Neutrophil (primary cell): Measurements from ENCODE around the gene MZT2A.
"Not testable (repeated sequence)": the region's sequence is repeated elsewhere in the genome, so short reads cannot be mapped to it uniquely, and the experiment has no call there.

ENCODE experiments used
- H3K27ac ChIP-seq: fragments of 200-600 bp; sonication (generic); 2 replicates; pipeline ENCODE4 v1.5.1; 2016; ENCODE audit warnings: mild to moderate bottlenecking, moderate library complexity
- H3K27me3 ChIP-seq: fragments of 200-600 bp; sonication (generic); 2 replicates; pipeline ENCODE4 v1.6.0; 2016; ENCODE audit warnings: mild to moderate bottlenecking
- H3K36me3 ChIP-seq: fragments of 200-600 bp; sonication (generic); 2 replicates; pipeline ENCODE4 v1.5.1; 2017
- H3K4me1 ChIP-seq, 2 experiments: fragments of 200-600 bp in 1 of 2; sonication (generic) in 1 of 2; 1 replicate in 1 of 2; 2 replicates in 1 of 2; pipeline versions ENCODE4 v1.5.1 to v1.6.1; 2013 to 2016; ENCODE audit warnings: low read depth in 1 of 2, low read length in 1 of 2, mild to moderate bottlenecking in 1 of 2, moderate library complexity in 1 of 2; ENCODE audit not compliant: control insufficient read depth in 1 of 2, insufficient read depth in 1 of 2
- H3K4me3 ChIP-seq, 2 experiments: fragments of 200-600 bp in 1 of 2; sonication (generic) in 1 of 2; 1 replicate in 1 of 2; 2 replicates in 1 of 2; pipeline ENCODE4 v1.5.1; 2013 to 2016; ENCODE audit warnings: low read depth in 1 of 2, low read length in 1 of 2, mild to moderate bottlenecking in 1 of 2, moderate library complexity in 1 of 2
- H3K9me3 ChIP-seq: fragments of 200-600 bp; sonication (generic); 2 replicates; pipeline ENCODE4 v1.5.1; 2016
- TF ChIP-seq, protein P1 (sequence below): fragments of 200-600 bp; sonication (generic); IDR thresholded peaks from 2 replicates; pipeline ENCODE4 v1.5.1; 2016; ENCODE audit warnings: antibody characterized with exemption

MZT2A gene

DNA sequence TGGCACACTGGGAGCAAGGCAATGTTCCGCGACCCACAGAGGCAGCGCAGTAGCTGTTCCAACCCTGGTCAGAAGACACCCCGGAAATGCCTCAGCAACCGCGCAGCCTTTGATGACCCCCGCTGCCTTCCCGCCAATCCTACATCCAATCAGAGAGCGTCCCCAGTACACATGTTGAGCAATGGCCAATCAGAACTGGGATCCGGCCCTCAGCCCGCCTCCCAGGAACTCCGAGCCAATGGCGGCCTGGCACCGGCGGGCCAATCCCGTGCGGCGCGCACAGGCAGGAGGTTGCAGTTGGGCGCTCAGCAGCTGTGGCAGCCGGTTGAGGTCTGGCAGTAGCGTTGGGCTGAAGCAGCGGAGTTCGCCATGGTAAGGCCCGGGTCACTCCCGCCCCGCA lies 16.4 kb downstream of the MZT2A start, which contains the start of gene TUBA3D:
TSS of gene TUBA3D (plus strand) at position 289 of the 400 bp plus-strand sequence. CDS start at position 370, 81 bp downstream.
- Histone ChIP-seq H3K4me3 (no peak within 1 kb of the TSS), H3K9me3 (no peaks in the 10 kb centered on the region), H3K27ac (no peak within 1 kb of the TSS), H3K27me3 (no peaks in the 10 kb centered on the region), H3K4me1 (no peaks in the 10 kb centered on the region), H3K36me3 (peaks cover 6% of the 10 kb centered on the region)
- TF ChIP-seq, protein P1, sequence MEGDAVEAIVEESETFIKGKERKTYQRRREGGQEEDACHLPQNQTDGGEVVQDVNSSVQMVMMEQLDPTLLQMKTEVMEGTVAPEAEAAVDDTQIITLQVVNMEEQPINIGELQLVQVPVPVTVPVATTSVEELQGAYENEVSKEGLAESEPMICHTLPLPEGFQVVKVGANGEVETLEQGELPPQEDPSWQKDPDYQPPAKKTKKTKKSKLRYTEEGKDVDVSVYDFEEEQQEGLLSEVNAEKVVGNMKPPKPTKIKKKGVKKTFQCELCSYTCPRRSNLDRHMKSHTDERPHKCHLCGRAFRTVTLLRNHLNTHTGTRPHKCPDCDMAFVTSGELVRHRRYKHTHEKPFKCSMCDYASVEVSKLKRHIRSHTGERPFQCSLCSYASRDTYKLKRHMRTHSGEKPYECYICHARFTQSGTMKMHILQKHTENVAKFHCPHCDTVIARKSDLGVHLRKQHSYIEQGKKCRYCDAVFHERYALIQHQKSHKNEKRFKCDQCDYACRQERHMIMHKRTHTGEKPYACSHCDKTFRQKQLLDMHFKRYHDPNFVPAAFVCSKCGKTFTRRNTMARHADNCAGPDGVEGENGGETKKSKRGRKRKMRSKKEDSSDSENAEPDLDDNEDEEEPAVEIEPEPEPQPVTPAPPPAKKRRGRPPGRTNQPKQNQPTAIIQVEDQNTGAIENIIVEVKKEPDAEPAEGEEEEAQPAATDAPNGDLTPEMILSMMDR: no peak

DNA sequence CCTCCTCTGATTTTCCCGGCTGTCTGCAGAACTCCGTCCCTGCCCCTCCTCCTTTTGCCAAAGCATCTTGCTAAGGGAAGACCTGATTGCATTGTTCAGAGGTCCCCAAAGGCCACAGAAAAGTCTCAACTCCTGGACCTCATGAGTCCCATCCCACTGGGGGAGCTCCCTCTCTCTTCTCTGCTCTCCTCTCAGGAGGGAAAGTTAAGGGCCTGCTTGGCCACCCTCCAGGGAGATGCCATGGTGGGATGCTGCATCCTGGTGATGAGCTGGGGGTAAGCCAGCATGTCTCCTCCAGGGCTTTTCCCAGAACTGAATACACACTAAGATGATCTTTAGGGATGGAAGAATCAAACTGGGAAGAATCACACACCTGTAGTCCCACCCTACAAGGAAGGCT lies 18.9 kb downstream of the MZT2A start:
- not testable (repeated sequence) for H3K27me3 ChIP-seq, H3K4me1 ChIP-seq, H3K9me3 ChIP-seq, H3K4me3 ChIP-seq, H3K36me3 ChIP-seq, H3K27ac ChIP-seq

DNA sequence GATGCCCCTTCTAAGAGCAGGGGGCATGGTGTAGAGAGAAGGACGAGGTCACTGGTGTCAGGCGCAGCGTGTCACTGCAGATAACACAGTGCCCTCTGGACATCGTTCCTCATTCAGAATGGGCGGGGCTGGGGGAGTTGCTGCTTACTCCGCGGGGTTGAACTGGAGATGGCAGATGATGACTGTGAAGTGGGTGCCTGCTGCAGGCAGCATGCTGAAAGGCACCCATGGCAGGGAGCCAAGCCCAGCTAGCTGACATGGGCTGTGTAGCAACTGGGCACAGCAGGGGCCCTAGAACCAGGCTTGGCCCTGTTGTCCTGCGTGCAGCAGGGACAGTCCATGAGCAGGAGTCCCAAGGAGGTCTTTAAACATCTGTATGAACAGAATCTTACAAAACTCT lies 20.6 kb downstream of the MZT2A start:
- H3K36me3 ChIP-seq: peaks cover 11% of the 10 kb centered on the region
- H3K27me3 ChIP-seq, H3K4me3 ChIP-seq, H3K4me1 ChIP-seq, H3K9me3 ChIP-seq, H3K27ac ChIP-seq: not testable (repeated sequence)

DNA sequence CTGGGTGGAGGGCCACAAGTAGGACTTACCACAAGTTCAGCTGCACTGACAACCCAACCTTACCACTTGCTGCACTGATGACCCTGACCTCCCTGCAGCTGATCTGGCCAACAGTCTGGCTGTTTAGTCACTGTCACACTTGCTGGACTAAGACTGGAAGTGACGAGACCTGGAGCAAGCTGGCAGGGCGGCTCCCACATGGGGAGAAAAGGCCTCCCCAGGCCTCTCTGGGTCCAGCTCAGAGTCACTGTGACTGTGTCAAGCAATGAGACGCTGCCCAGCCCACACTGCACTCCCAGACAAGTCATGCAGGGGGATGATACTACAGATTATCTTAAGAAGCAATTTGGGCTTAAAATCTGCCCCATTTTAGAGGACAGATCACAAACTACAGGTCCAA lies 21.3 kb downstream of the MZT2A start:
- not testable (repeated sequence) for H3K27me3 ChIP-seq, H3K9me3 ChIP-seq, H3K27ac ChIP-seq, H3K4me1 ChIP-seq, H3K4me3 ChIP-seq
- H3K36me3 ChIP-seq: peaks cover 11% of the 10 kb centered on the region

DNA sequence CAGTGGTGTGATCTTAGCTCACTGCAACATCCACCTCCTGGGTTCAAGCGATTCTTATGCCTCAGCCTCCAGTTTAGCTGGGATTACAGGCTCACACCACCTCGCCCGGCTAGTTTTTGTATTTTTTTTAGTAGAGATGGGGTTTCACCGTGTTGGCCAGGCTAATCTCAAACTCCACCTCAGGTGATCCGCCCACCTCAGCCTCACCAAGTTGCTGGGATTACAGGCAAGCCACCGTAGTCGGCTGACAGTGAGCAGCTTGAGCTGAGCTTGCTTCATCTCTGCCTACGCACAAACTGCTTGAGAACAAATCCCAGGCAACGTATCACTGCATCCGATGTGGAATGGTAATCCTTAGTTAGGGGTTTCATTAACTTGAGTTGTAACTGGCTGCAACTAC lies 24.5 kb downstream of the MZT2A start:
- H3K27ac ChIP-seq, H3K9me3 ChIP-seq, H3K4me1 ChIP-seq, H3K4me3 ChIP-seq, H3K27me3 ChIP-seq: not testable (repeated sequence)
- peaks cover 13% of the 10 kb centered on the region for H3K36me3 ChIP-seq

DNA sequence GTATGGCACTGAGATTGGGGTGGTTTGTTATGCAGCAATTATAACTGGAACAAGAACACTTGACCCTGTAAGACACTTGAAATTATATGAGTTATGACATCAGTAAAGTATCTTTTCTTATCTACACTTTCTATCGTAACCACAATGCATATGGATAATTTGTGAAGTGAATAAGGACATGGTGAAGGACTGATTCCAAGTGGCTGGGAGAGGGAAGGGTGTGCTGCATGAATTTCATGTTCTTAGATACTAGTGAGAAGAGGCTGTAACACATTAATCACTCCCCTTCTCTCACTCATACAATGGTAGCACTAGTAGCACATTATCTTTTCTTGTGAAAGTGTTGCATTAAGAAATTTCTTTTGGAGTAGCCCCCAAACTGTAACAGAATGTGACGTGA lies 37.3 kb downstream of the MZT2A start:
- peaks cover 21% of the 10 kb centered on the region for H3K27me3 ChIP-seq
- H3K9me3 ChIP-seq, H3K4me3 ChIP-seq: not testable (repeated sequence)

DNA sequence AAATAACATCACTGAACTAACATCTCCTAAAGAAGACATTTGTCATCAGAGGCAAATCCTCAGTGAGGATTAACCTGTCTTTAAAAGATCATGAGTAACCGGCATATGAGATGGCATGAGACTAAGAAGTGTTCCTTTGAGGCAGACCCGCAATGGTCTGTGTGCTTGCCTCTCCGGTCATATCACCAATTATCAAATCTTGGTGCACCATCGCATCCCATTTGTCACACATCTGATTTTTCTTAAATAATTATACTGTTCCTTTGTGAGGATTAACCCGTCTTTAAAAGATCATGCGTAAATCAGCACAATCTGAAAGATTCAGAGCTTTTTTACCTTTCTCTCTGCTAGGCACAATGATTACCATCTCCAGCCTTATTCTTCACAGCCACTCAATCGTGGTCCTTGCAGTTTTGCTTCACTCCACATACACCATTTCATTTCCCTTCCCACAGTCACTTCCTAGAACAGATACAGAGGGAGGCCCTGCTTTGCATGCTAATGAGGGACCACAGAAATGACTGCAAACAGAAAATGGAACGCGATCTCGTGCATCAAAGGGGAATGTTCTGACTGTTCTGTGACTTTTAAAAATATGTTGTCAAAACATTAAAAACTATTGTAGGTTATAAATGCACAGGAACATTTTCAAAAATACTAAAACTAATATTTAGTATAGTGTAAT lies 40.8 kb downstream of the MZT2A start:
- H3K27ac ChIP-seq, H3K9me3 ChIP-seq, H3K36me3 ChIP-seq: not testable (repeated sequence)

More for the DNA sequence above, 37.3 kb downstream of the MZT2A start:
- not testable (repeated sequence) for H3K27ac ChIP-seq, H3K4me1 ChIP-seq, H3K36me3 ChIP-seq

DNA sequence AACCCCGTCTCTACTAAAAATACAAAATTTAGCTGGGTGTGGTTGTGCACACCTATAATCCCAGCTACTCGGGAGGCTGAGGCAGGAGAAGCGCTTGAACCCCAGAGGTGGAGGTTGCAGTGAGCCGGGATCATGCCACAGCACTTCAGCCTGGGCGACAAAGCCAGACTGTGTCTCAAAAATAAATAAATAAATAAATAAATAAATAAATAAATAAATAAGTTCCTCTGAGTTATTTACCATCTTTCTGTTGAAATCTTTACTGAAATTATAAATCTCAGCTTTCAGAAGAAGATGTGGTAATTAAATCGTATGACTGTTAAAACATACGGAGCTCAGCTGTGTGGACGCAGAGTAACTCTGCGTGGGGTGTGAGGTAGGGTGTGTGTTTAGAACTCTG lies 44.2 kb downstream of the MZT2A start:
- not testable (repeated sequence) for H3K9me3 ChIP-seq, H3K27ac ChIP-seq, H3K36me3 ChIP-seq, H3K4me3 ChIP-seq, H3K27me3 ChIP-seq, H3K4me1 ChIP-seq

More for the DNA sequence above, 40.8 kb downstream of the MZT2A start:
- not testable (repeated sequence) for H3K27me3 ChIP-seq, H3K4me3 ChIP-seq, H3K4me1 ChIP-seq

DNA sequence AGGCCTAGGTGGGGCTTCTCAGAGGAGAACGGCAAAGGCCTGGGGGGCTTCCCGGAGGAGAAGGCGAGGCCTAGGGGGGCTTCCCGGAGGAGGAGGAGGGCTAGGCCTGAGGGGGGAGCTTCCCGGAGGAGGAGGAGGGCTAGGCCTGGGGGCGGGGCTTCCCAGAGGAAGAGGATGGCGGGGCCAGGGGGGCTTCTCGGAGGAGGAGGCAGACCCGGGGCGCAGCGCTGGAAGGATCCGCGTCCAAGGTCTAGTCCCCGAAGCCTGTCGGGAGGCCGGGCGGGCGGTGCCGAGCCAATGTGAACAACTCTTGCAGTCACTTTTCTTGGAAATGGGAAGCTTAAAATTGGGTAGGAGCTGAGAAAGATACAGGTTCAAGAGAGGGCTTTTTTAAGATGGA lies 46.3 kb downstream of the MZT2A start:
- TF ChIP-seq, protein P1: no peak
- Histone ChIP-seq H3K27ac (no peak overlapping the region), H3K36me3 (no peaks in the 10 kb centered on the region), H3K27me3 (no peaks in the 10 kb centered on the region), H3K4me1 (no peaks in the 10 kb centered on the region), H3K9me3 (no peaks in the 10 kb centered on the region), H3K4me3 (no peak overlapping the region)

DNA sequence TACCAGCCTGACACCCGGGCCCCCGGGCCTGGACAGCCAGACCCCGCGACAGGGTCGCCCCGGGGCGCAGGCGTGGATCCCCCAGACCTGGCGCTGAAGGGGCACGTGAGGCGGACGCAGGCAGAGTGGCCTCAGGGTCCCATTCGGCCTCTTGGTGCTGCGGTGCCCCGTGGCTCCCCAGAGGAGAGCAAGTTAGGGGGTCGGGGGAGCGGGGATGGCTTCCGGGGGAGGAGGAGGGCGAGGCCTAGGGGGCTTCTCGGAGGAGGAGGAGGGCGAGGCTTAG lies 46.7 kb downstream of the MZT2A start:
- H3K27me3 ChIP-seq, H3K27ac ChIP-seq, H3K9me3 ChIP-seq, H3K4me3 ChIP-seq, H3K4me1 ChIP-seq, H3K36me3 ChIP-seq: not testable (repeated sequence)

DNA sequence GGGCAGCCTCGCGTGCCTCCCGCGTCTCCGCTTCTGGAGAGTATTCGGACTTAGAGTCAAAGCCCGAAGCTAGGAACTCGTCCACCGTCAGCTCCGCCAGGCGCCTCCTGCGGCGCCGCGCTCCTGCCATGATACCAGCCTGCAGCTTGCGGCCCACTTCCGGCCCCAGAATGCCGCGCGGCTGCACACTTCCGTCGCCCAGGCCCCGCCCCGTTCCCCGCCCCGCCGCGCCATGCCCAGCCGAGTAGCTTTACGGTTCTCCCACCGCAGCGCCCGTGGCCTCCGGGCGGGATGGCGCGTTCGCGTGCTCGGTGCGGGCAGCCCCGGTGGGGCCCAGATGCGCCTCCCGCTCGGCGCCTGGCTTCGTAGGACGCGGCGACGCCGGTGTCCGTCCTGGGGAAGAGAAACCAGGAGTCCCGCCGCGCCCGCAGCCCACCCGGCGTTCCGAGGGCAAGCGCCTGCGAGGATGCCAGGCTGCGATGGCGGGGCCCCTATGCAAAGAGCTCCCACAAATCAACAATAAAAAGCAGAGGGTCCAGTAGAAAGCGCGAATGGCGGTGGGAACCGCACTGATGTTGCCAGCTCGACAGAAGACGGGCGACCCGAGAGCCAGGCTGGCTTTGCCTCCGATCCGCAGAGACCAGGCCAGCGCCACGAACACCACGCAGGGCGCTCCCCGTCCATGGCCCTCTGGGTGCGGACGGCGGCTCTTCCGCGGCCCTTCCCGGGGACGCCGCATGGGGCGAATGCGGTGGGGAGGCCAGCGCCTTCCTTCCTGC lies 47.3 kb downstream of the MZT2A start:
- H3K4me3 ChIP-seq, H3K27ac ChIP-seq, H3K36me3 ChIP-seq, H3K9me3 ChIP-seq, H3K27me3 ChIP-seq, H3K4me1 ChIP-seq: not testable (repeated sequence)
